HG02678 (cell line): ENCODE results near the gene TRIM72.
A peak's percentile ranks its signal among the peaks of the same experiment; 100 is the strongest.
"Not testable (repeated sequence)": the region's sequence is repeated elsewhere in the genome, so short reads cannot be mapped to it uniquely, and the experiment has no call there.

Experiments used
- ATAC-seq: cut with Tn5 transposase; IDR thresholded peaks from one replicate; pipeline ENCODE4 v1.9.1; 2021; ENCODE audit warnings: mild to moderate bottlenecking, moderate library complexity; ENCODE audit not compliant: unreplicated experiment

Gene TRIM72

GRCh38 chr16:31214708-31215286, 878 bp downstream of the TRIM72 start:
- no peak for ATAC-seq

- ATAC-seq: no peak
Observed at GRCh38 chr16:31215287-31216162, 1.6 kb downstream of the TRIM72 start.

GRCh38 chr16:31216422-31217135, 2.7 kb downstream of the TRIM72 start, which contains the start of gene PYDC1:
PYDC1 (minus strand) TSS chr16:31217135; CDS start chr16:31217028, 107 bp downstream.
- ATAC-seq: no peak

- no peak for ATAC-seq
Observed at GRCh38 chr16:31217136-31217530, 3.2 kb downstream of the TRIM72 start.

GRCh38 chr16:31219154-31219741, 5.3 kb downstream of the TRIM72 start:
- ATAC-seq: no peak

GRCh38 chr16:31221357-31222160, 7.6 kb downstream of the TRIM72 start:
- ATAC-seq: no peak

GRCh38 chr16:31223044-31223443, 9.1 kb downstream of the TRIM72 start:
- no peak for ATAC-seq

- no peak for ATAC-seq
Observed at GRCh38 chr16:31224092-31224955, 10.4 kb downstream of the TRIM72 start.

GRCh38 chr16:31225193-31225592, 11.3 kb downstream of the TRIM72 start:
- no peak for ATAC-seq

- ATAC-seq: no peak
Observed at GRCh38 chr16:31228206-31228605, 14.3 kb downstream of the TRIM72 start.

GRCh38 chr16:31229501-31229900, 15.6 kb downstream of the TRIM72 start:
- ATAC-seq: no peak

GRCh38 chr16:31238041-31238440, 24.1 kb downstream of the TRIM72 start:
- no peak for ATAC-seq

- no peak for ATAC-seq
Observed at GRCh38 chr16:31242206-31242605, 28.3 kb downstream of the TRIM72 start.

- peak; percentile 43 for ATAC-seq
Observed at GRCh38 chr16:31243734-31244670, 30.1 kb downstream of the TRIM72 start.

GRCh38 chr16:31245598-31245997, 31.7 kb downstream of the TRIM72 start:
- not testable (repeated sequence) for ATAC-seq

GRCh38 chr16:31246296-31246695, 32.4 kb downstream of the TRIM72 start:
- no peak for ATAC-seq

GRCh38 chr16:31248344-31248743, 34.4 kb downstream of the TRIM72 start:
- no peak for ATAC-seq

GRCh38 chr16:31250782-31251384, 37.0 kb downstream of the TRIM72 start:
- ATAC-seq: no peak
